Neural progenitor cell (in vitro differentiated cells): ENCODE results near the gene TBX18.

Experiments used
- CTCF ChIP-seq: fragments of 200-600 bp; sonication (generic); IDR thresholded peaks from 2 replicates; pipeline ENCODE4 v1.5.1; 2017; ENCODE audit warnings: antibody characterized with exemption, mild to moderate bottlenecking
- EZH2phosphoT487 ChIP-seq: fragments of 200-600 bp; sonication (generic); IDR thresholded peaks from 2 replicates; pipeline ENCODE4 v1.6.1; 2017; ENCODE audit warnings: antibody characterized with exemption

- no peak for TF ChIP-seq CTCF
- TF ChIP-seq EZH2phosphoT487, result no peak
These were observed 90.0 kb downstream of the TBX18 start for GRCh38 chr6:84674395-84674794.
